Central memory CD8-positive, alpha-beta T cell (primary cell): ENCODE results near the gene DPP6.

Experiments used
- ATAC-seq: fragments of 150-1000 bp; cut with Tn5 transposase; replicated peaks from 2 replicates; pipeline ENCODE4 v1.10.0; 2022; ENCODE audit warnings: mild to moderate bottlenecking, moderate FRiP score, moderate number of reproducible peaks; ENCODE audit not compliant: poor library complexity, severe bottlenecking; ENCODE audit errors: extremely low read depth
- DNase-seq, 2 donors: peaks; one replicate each; pipeline ENCODE4 v3.0.0; 2021; ENCODE audit warnings: low spot score in 2 of 2
- H3K27ac Mint-ChIP-seq: one replicate; pipeline ENCODE4 v1.8.0; 2022; ENCODE audit warnings: low read depth, mild to moderate bottlenecking, moderate library complexity, mixed read lengths
- H3K27me3 Mint-ChIP-seq: one replicate; pipeline ENCODE4 v1.8.0; 2022; ENCODE audit warnings: mixed read lengths
- H3K36me3 Mint-ChIP-seq: one replicate; pipeline ENCODE4 v1.8.0; 2022; ENCODE audit warnings: mild to moderate bottlenecking, moderate library complexity, mixed read lengths; ENCODE audit not compliant: insufficient read depth
- H3K4me1 Mint-ChIP-seq: one replicate; pipeline ENCODE4 v1.8.0; 2022; ENCODE audit warnings: mixed read lengths
- H3K4me3 Mint-ChIP-seq: one replicate; pipeline ENCODE4 v1.8.0; 2022; ENCODE audit warnings: mild to moderate bottlenecking, moderate library complexity, mixed read lengths
- H3K9me3 Mint-ChIP-seq: one replicate; pipeline ENCODE4 v1.8.0; 2022; ENCODE audit warnings: mixed read lengths

The DPP6 gene

GRCh38 chr7:154441811-154442210, 389.6 kb downstream of the DPP6 start:
- no peak overlapping the region for H3K4me3 Mint-ChIP-seq
- DNase-seq: no peak
- no peaks in the 10 kb centered on the region for H3K27me3 Mint-ChIP-seq
- H3K9me3 Mint-ChIP-seq: peaks cover 7% of the 10 kb centered on the region
- no peak for ATAC-seq
- H3K36me3 Mint-ChIP-seq: peaks cover 2% of the 10 kb centered on the region
- no peak overlapping the region for H3K27ac Mint-ChIP-seq
- no peaks in the 10 kb centered on the region for H3K4me1 Mint-ChIP-seq

GRCh38 chr7:154442939-154443338, 390.7 kb downstream of the DPP6 start:
- peaks cover 6% of the 10 kb centered on the region for H3K9me3 Mint-ChIP-seq
- H3K36me3 Mint-ChIP-seq: peaks cover 2% of the 10 kb centered on the region
- no peak overlapping the region for H3K4me3 Mint-ChIP-seq
- H3K27me3 Mint-ChIP-seq: no peaks in the 10 kb centered on the region
- ATAC-seq (no peak), DNase-seq (no peak)
- no peaks in the 10 kb centered on the region for H3K4me1 Mint-ChIP-seq
- no peak overlapping the region for H3K27ac Mint-ChIP-seq

GRCh38 chr7:154450451-154450850, 398.3 kb downstream of the DPP6 start:
- DNase-seq (no peak), ATAC-seq (no peak)
- no peak overlapping the region for H3K27ac Mint-ChIP-seq
- peaks cover 12% of the 10 kb centered on the region for H3K9me3 Mint-ChIP-seq
- H3K36me3 Mint-ChIP-seq: peaks cover 2% of the 10 kb centered on the region
- H3K4me1 Mint-ChIP-seq: no peaks in the 10 kb centered on the region
- H3K27me3 Mint-ChIP-seq: no peaks in the 10 kb centered on the region
- no peak overlapping the region for H3K4me3 Mint-ChIP-seq

- Mint-ChIP-seq H3K4me3 (no peak overlapping the region), H3K36me3 (peaks cover 2% of the 10 kb centered on the region), H3K27me3 (no peaks in the 10 kb centered on the region), H3K4me1 (no peaks in the 10 kb centered on the region), H3K9me3 (peaks cover 18% of the 10 kb centered on the region), H3K27ac (no peak overlapping the region)
- no peak for DNase-seq
- no peak for ATAC-seq
Observed at GRCh38 chr7:154451480-154452457, 399.6 kb downstream of the DPP6 start.

- H3K36me3 Mint-ChIP-seq: peaks cover 2% of the 10 kb centered on the region
- H3K27ac Mint-ChIP-seq: no peak overlapping the region
- ATAC-seq (no peak), DNase-seq (no peak)
- no peaks in the 10 kb centered on the region for H3K27me3 Mint-ChIP-seq
- H3K9me3 Mint-ChIP-seq: peaks cover 18% of the 10 kb centered on the region
- H3K4me1 Mint-ChIP-seq: no peaks in the 10 kb centered on the region
- H3K4me3 Mint-ChIP-seq: no peak overlapping the region
Observed at GRCh38 chr7:154463794-154464193, 411.6 kb downstream of the DPP6 start.

- no peaks in the 10 kb centered on the region for H3K4me1 Mint-ChIP-seq
- H3K27me3 Mint-ChIP-seq: no peaks in the 10 kb centered on the region
- peaks cover 5% of the 10 kb centered on the region for H3K9me3 Mint-ChIP-seq
- no peak for ATAC-seq
- no peak overlapping the region for H3K4me3 Mint-ChIP-seq
- no peak for DNase-seq
- no peaks in the 10 kb centered on the region for H3K36me3 Mint-ChIP-seq
- no peak overlapping the region for H3K27ac Mint-ChIP-seq
Observed at GRCh38 chr7:154469652-154470051, 417.5 kb downstream of the DPP6 start.

GRCh38 chr7:154472343-154472742, 420.1 kb downstream of the DPP6 start:
- H3K27me3 Mint-ChIP-seq: no peaks in the 10 kb centered on the region
- no peak overlapping the region for H3K27ac Mint-ChIP-seq
- peaks cover 3% of the 10 kb centered on the region for H3K9me3 Mint-ChIP-seq
- DNase-seq (no peak), ATAC-seq (no peak)
- no peaks in the 10 kb centered on the region for H3K4me1 Mint-ChIP-seq
- H3K36me3 Mint-ChIP-seq: no peaks in the 10 kb centered on the region
- H3K4me3 Mint-ChIP-seq: no peak overlapping the region

- no peak for ATAC-seq
- no peak overlapping the region for H3K4me3 Mint-ChIP-seq
- H3K4me1 Mint-ChIP-seq: no peaks in the 10 kb centered on the region
- peaks cover 4% of the 10 kb centered on the region for H3K9me3 Mint-ChIP-seq
- no peaks in the 10 kb centered on the region for H3K36me3 Mint-ChIP-seq
- H3K27me3 Mint-ChIP-seq: no peaks in the 10 kb centered on the region
- H3K27ac Mint-ChIP-seq: no peak overlapping the region
- no peak for DNase-seq
Observed at GRCh38 chr7:154473360-154473759, 421.2 kb downstream of the DPP6 start.

- no peaks in the 10 kb centered on the region for H3K27me3 Mint-ChIP-seq
- DNase-seq (no peak), ATAC-seq (no peak)
- no peaks in the 10 kb centered on the region for H3K4me1 Mint-ChIP-seq
- peaks cover 6% of the 10 kb centered on the region for H3K9me3 Mint-ChIP-seq
- no peak overlapping the region for H3K27ac Mint-ChIP-seq
- no peaks in the 10 kb centered on the region for H3K36me3 Mint-ChIP-seq
- H3K4me3 Mint-ChIP-seq: no peak overlapping the region
Observed at GRCh38 chr7:154474903-154475520, 422.8 kb downstream of the DPP6 start.

- Mint-ChIP-seq H3K4me1 (no peaks in the 10 kb centered on the region), H3K9me3 (peaks cover 6% of the 10 kb centered on the region), H3K27ac (no peak overlapping the region), H3K36me3 (no peaks in the 10 kb centered on the region), H3K4me3 (no peak overlapping the region), H3K27me3 (no peaks in the 10 kb centered on the region)
- DNase-seq (no peak), ATAC-seq (no peak)
Observed at GRCh38 chr7:154475864-154476263, 423.7 kb downstream of the DPP6 start.

- ATAC-seq (no peak), DNase-seq (no peak)
- H3K4me3 Mint-ChIP-seq: no peak overlapping the region
- H3K27ac Mint-ChIP-seq: no peak overlapping the region
- H3K27me3 Mint-ChIP-seq: no peaks in the 10 kb centered on the region
- H3K9me3 Mint-ChIP-seq: peaks cover 6% of the 10 kb centered on the region
- H3K4me1 Mint-ChIP-seq: no peaks in the 10 kb centered on the region
- H3K36me3 Mint-ChIP-seq: no peaks in the 10 kb centered on the region
Observed at GRCh38 chr7:154480817-154481216, 428.6 kb downstream of the DPP6 start.

- DNase-seq (no peak), ATAC-seq (no peak)
- Mint-ChIP-seq H3K4me3 (no peak overlapping the region), H3K36me3 (no peaks in the 10 kb centered on the region), H3K9me3 (peaks cover 11% of the 10 kb centered on the region), H3K27me3 (no peaks in the 10 kb centered on the region), H3K27ac (no peak overlapping the region), H3K4me1 (no peaks in the 10 kb centered on the region)
Observed at GRCh38 chr7:154482863-154483262, 430.7 kb downstream of the DPP6 start.

- Mint-ChIP-seq H3K9me3 (peaks cover 5% of the 10 kb centered on the region), H3K27ac (no peak overlapping the region), H3K36me3 (no peaks in the 10 kb centered on the region), H3K4me1 (no peaks in the 10 kb centered on the region), H3K27me3 (no peaks in the 10 kb centered on the region), H3K4me3 (no peak overlapping the region)
- no peak for ATAC-seq
- DNase-seq: no peak
Observed at GRCh38 chr7:154484406-154484805, 432.2 kb downstream of the DPP6 start.
